Sigmoid colon (tissue), 3 donors: Measurements from ENCODE around the gene PSG2.
"Not testable (repeated sequence)": the region's sequence is repeated elsewhere in the genome, so short reads cannot be mapped to it uniquely, and the experiment has no call there.

Experiments used
- CTCF ChIP-seq, 4 experiments: fragments of 450-650 bp in 3 of 4; fragments of 200-600 bp in 1 of 4; IDR thresholded peaks; one replicate each; pipeline ENCODE4 v1.5.1; 2016 to 2019; ENCODE audit warnings: antibody characterized with exemption in 4 of 4, mild to moderate bottlenecking in 3 of 4, moderate library complexity in 2 of 4
- POLR2A ChIP-seq, 2 donors: fragments of 450-650 bp; IDR thresholded peaks; one replicate each; pipeline ENCODE4 v1.6.1; 2016; ENCODE audit warnings: antibody characterized with exemption in 2 of 2, mild to moderate bottlenecking in 2 of 2, moderate library complexity in 2 of 2

GRCh38 chr19:43082601-43083000 is at the start of gene PSG2:
- not testable (repeated sequence) for TF ChIP-seq POLR2A, CTCF (IDR thresholded peaks at IDR 0.05)
